K562 (cell line): ENCODE measurements around the gene ALG8. TPM values are rescaled to one million over a fixed set of nuclear protein-coding genes. Genes with fewer than 3 reads are reported as not detected.

Experiments
- ARNT ChIP-seq, 2 experiments: fragments of 450-650 bp; IDR thresholded peaks; 2 replicates each; pipeline ENCODE4 v1.6.1; 2016; ENCODE audit warnings: mild to moderate bottlenecking in 1 of 2
- DPF2 ChIP-seq: fragments of 450-650 bp; IDR thresholded peaks from 2 replicates; pipeline ENCODE4 v1.6.1; 2016
- GATA2 ChIP-seq: sonication (generic); formaldehyde crosslinking; IDR thresholded peaks from 2 replicates; pipeline ENCODE4 v1.4.0; 2020; ENCODE audit warnings: mild to moderate bottlenecking, missing genetic modification reagents
- GATAD2A ChIP-seq: fragments of 450-650 bp; IDR thresholded peaks from 2 replicates; pipeline ENCODE4 v1.6.1; 2017
- IRF1 ChIP-seq: sonication (generic); formaldehyde crosslinking; IDR thresholded peaks from 2 replicates; pipeline ENCODE4 v1.8.0; 2022; ENCODE audit warnings: missing genetic modification reagents, mild to moderate bottlenecking, borderline replicate concordance
- MITF ChIP-seq: IDR thresholded peaks from 2 replicates; pipeline ENCODE4 v1.6.1; 2014; ENCODE audit warnings: antibody characterized with exemption
- NFE2L1 ChIP-seq: fragments of 450-650 bp; IDR thresholded peaks from 2 replicates; pipeline ENCODE4 v1.6.1; 2016; ENCODE audit warnings: missing genetic modification characterization, low read depth, mild to moderate bottlenecking, missing compliant biosample characterization, moderate library complexity, borderline replicate concordance
- PBX2 ChIP-seq, 2 experiments: IDR thresholded peaks in 1 of 2; conservative IDR thresholded peaks in 1 of 2; 2 replicates each; pipeline ENCODE4 v1.6.1; 2016; ENCODE audit warnings: low read depth in 2 of 2, mild to moderate bottlenecking in 1 of 2, missing compliant biosample characterization in 1 of 2, missing genetic modification characterization in 1 of 2, moderate library complexity in 1 of 2
- PKNOX1 ChIP-seq: fragments of 450-650 bp; IDR thresholded peaks from 2 replicates; pipeline ENCODE4 v1.6.1; 2016
- POLR3A ChIP-seq: IDR thresholded peaks from 2 replicates; pipeline ENCODE4 v1.6.1; 2011; ENCODE audit warnings: borderline replicate concordance, mild to moderate bottlenecking, moderate library complexity; ENCODE audit not compliant: insufficient read length, insufficient read depth; ENCODE audit errors: extremely low read depth
- PTRF ChIP-seq: fragments of 450-650 bp; IDR thresholded peaks from 2 replicates; pipeline ENCODE4 v1.6.1; 2016; ENCODE audit warnings: mild to moderate bottlenecking, missing genetic modification characterization, missing compliant biosample characterization
- SETDB1 ChIP-seq: IDR thresholded peaks from one replicate; pipeline ENCODE4 v1.6.1; 2012; ENCODE audit warnings: low read length, control low read depth, inconsistent platforms
- SMARCE1 ChIP-seq: fragments of 450-650 bp; IDR thresholded peaks from 2 replicates; pipeline ENCODE4 v1.7.1; 2016; ENCODE audit warnings: mild to moderate bottlenecking
- SP2 ChIP-seq: IDR thresholded peaks from 2 replicates; pipeline ENCODE4 v1.6.1; 2011; ENCODE audit warnings: mild to moderate bottlenecking, low read depth, low read length, moderate library complexity; ENCODE audit not compliant: poor library complexity, severe bottlenecking; ENCODE audit errors: extremely low read depth
- TCFL5 ChIP-seq: fragments of 250-450 bp; sonication (Bioruptor Pico); conservative IDR thresholded peaks from 2 replicates; pipeline ENCODE4 v1.6.1; 2021; ENCODE audit warnings: mild to moderate bottlenecking, moderate library complexity, matching md5 sums
- XRCC3 ChIP-seq: fragments of 450-650 bp; IDR thresholded peaks from 2 replicates; pipeline ENCODE4 v1.6.1; 2017; ENCODE audit warnings: mild to moderate bottlenecking, moderate library complexity
- ZNF253 ChIP-seq: fragments of 250-450 bp; sonication (Bioruptor Pico); conservative IDR thresholded peaks from 2 replicates; pipeline ENCODE4 v1.6.1; 2021; ENCODE audit warnings: mild to moderate bottlenecking
- ZNF408 ChIP-seq: fragments of 250-450 bp; sonication (Bioruptor Pico); IDR thresholded peaks from 2 replicates; pipeline ENCODE4 v1.4.0; 2020; ENCODE audit warnings: low read depth, mild to moderate bottlenecking, moderate library complexity
- ZNF561 ChIP-seq: fragments of 450-650 bp; formaldehyde crosslinking; conservative IDR thresholded peaks from 2 replicates; pipeline ENCODE4 v1.4.0; 2020; ENCODE audit warnings: mild to moderate bottlenecking, moderate library complexity
- ZNF778 ChIP-seq: fragments of 450-650 bp; formaldehyde crosslinking; IDR thresholded peaks from 2 replicates; pipeline ENCODE4 v1.4.0; 2020; ENCODE audit warnings: mild to moderate bottlenecking, moderate library complexity
- ZSCAN32 ChIP-seq: fragments of 450-650 bp; formaldehyde crosslinking; IDR thresholded peaks from 2 replicates; pipeline ENCODE4 v1.4.0; 2020; ENCODE audit warnings: mild to moderate bottlenecking, moderate library complexity
- polyA plus RNA-seq, 8 experiments: library from polyadenylated mRNA; depleted of rRNA in 4 of 8; stranded (reverse) in 5 of 8; unstranded in 3 of 8; fragments of >200 nt; fragmentation: Nextera tagmentation in 2 of 8; fragmentation: Illumina TruSeq in 1 of 8; extraction: Ambion mirVana in 2 of 8; extraction: Trizol in 1 of 8; gene quantifications; 2 replicates each; pipeline versions ENCODE4 v1.2.1 to v1.2.3, GENCODE V29; 2011 to 2014; ENCODE audit warnings: inconsistent platforms in 1 of 8, missing spikeins in 1 of 8
- total RNA-seq, 7 experiments: library from RNA; depleted of rRNA in 6 of 7; stranded (reverse); fragments of >200 nt in 6 of 7; fragmentation: Illumina TruSeq in 2 of 7; extraction: Trizol in 2 of 7; gene quantifications; 2 replicates each; pipeline versions ENCODE4 v1.2.1 to v1.2.3, GENCODE V29; 2011 to 2021; ENCODE audit warnings: low replicate concordance in 1 of 7
- TF ChIP-seq, protein P1 (sequence below): fragments of 250-450 bp; sonication (Bioruptor Pico); IDR thresholded peaks from 2 replicates; pipeline ENCODE4 v1.8.0; 2022; ENCODE audit warnings: inconsistent platforms, mild to moderate bottlenecking, moderate library complexity, borderline replicate concordance

ALG8 gene
- total and polyA plus RNA-seq, 9 of the 15 experiments (the other 6 are each of a cell fraction or from before 2014, with no cell fraction given) = 59.3 to 189 (median 106) TPM

DNA sequence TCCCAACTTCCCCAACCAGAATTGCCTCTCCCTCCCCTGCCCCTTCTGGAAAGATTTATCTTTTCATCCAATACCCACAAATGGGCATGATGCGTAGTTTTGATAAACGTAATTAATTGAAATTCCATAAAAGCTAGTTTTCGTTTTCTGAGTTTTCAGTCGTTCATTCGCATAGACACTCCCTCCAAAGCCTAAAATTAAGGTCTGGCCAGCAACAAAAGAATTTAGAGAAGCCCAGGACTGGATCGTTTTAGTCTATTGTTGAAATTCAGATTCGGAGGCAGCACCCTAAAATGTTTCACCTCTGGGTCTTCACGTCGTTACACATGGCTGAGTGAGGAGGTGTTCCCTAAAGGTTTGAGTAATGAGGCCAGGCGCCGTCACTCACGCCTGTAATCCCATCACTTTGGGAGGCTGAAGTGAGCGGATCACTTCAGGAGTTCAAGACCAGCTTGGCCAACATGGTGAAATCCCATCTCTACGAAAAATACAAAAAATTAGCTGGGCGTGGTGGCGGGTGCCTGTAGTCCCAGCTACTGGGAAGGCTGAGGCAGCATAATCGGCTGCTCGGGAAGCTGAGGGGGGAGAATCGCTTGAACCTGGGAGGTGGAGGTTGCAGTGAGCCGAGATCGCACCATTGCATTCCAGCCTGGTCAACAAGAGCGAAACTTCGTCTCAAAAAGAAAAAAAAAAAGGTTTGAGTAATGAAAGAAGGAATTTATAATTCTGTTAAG lies 59.2 kb downstream of the ALG8 start (continued):
- TF ChIP-seq, protein P1, sequence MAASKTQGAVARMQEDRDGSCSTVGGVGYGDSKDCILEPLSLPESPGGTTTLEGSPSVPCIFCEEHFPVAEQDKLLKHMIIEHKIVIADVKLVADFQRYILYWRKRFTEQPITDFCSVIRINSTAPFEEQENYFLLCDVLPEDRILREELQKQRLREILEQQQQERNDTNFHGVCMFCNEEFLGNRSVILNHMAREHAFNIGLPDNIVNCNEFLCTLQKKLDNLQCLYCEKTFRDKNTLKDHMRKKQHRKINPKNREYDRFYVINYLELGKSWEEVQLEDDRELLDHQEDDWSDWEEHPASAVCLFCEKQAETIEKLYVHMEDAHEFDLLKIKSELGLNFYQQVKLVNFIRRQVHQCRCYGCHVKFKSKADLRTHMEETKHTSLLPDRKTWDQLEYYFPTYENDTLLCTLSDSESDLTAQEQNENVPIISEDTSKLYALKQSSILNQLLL (CRISPR knock-in tag) = no peak
- TF ChIP-seq TCFL5 (CRISPR knock-in tag) = no peak
- no peak for TF ChIP-seq XRCC3
- TF ChIP-seq DPF2 = no peak
- no peak for TF ChIP-seq IRF1 (CRISPR knock-in tag)
- no peak for TF ChIP-seq SETDB1
- TF ChIP-seq GATA2 (CRISPR knock-in tag) = no peak
- TF ChIP-seq ZNF253 = no peak
- TF ChIP-seq ZNF408 (CRISPR knock-in tag) = no peak
- peak; percentile 83 for TF ChIP-seq PKNOX1
- TF ChIP-seq ZNF561 (CRISPR knock-in tag) = no peak
- no peak for TF ChIP-seq POLR3A
- TF ChIP-seq SP2 = no peak
- TF ChIP-seq PBX2 (CRISPR knock-in tag; IDR thresholded peaks at IDR 0.05; ENCODE audit: low read depth) = no peak
- peak; percentile 41 for TF ChIP-seq PBX2 (tag; conservative IDR thresholded peaks at IDR 0.05; ENCODE audit: low read depth)
- TF ChIP-seq ARNT (IDR thresholded peaks at IDR 0.05) = no peak; a peak in 1 of 4 replicates
- TF ChIP-seq SMARCE1 = no peak
- TF ChIP-seq ZNF778 (CRISPR knock-in tag) = no peak
- no peak for TF ChIP-seq PTRF (tag)
- no peak for TF ChIP-seq NFE2L1 (tag)
- TF ChIP-seq MITF = no peak
- TF ChIP-seq GATAD2A = no peak
- no peak for TF ChIP-seq ZSCAN32 (CRISPR knock-in tag)
